GM18499 (cell line): ENCODE results near the gene KCNIP4.

Experiments
- ATAC-seq: cut with Tn5 transposase; IDR thresholded peaks from one replicate; pipeline ENCODE4 v1.9.1; 2021; ENCODE audit warnings: moderate number of reproducible peaks; ENCODE audit not compliant: insufficient read depth, unreplicated experiment

KCNIP4 gene

DNA sequence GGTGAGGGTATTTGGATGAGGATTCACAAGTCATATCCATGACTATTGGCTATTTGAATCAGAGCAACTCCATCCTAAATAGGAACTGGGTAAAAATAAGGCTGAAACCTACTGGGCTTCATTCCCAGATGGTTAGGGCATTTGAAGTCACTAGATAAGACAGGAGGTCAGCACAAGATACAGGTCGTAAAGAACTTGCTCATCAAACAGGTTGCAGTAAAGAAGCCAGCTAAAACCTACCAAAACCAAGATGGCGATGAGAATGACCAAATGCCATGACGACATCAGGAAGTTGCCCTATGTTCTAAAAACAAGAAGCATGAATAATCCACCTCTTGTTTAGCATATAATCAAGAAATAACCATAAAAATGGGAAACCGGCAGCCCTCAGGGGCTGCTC is 1023.4 kb downstream of the KCNIP4 start:
- no peak for ATAC-seq

DNA sequence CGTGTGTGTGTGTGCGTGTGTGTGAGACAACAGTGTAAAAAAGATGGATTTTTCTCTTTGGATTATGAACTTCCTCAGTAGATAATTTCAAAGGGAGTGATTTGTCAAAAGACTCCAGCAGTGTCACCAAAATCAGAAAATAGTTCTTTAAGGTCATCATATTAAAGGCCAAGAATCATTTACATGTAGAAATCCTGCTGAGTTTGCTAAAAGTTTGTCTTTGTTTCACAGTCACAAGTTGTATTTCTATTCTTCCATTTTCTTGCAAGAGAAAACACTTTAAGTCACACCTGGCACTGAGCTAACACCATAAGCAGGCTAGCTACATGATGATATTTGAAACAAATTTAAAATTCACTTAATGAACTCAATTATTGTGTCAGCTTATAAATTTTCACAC is 1025.6 kb downstream of the KCNIP4 start:
- ATAC-seq = no peak

- no peak for ATAC-seq
Measured at GRCh38 chr4:20916106-20916505, 1032.5 kb downstream of the KCNIP4 start.

GRCh38 chr4:20904966-20905365 is 1043.6 kb downstream of the KCNIP4 start:
- ATAC-seq = no peak

DNA sequence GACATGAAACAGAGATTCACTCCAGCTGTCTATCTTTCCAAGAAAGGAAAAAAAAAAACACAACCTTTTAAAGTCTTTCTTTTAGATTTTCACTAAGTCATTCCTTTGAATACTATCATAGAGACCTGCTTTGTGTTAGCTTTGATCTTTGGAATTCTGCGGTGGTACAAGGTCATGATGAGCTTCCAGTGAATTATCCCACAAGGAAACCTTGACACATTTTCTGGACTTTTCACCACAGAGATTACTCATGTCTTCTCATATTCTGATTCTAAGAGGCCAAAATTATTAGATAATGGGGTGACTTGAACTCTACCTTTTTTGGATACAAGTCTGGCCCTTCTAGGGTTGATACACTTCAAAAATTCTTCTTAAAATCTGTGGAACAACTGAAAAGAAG is 1046.7 kb downstream of the KCNIP4 start:
- no peak for ATAC-seq

DNA sequence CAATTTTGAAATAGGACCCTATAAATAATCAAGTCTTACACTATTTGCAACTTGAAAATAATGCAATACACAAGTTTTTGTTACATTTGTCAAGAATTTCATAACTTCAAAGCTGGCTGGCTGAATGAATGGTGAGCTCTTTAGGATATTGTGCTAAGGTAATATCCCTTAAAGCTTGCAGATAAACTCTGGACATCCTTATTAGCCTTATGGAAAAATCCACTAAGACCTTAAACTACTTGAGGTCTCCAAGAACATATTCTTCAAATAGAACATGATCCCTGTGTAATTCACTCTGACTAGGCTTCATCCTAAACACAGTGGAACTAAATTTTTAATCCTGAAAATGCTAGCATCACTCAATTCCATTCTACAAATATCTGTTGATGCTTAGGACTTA is 1049.0 kb downstream of the KCNIP4 start:
- ATAC-seq = no peak

GRCh38 chr4:20895988-20896387 is 1052.6 kb downstream of the KCNIP4 start:
- ATAC-seq = no peak

DNA sequence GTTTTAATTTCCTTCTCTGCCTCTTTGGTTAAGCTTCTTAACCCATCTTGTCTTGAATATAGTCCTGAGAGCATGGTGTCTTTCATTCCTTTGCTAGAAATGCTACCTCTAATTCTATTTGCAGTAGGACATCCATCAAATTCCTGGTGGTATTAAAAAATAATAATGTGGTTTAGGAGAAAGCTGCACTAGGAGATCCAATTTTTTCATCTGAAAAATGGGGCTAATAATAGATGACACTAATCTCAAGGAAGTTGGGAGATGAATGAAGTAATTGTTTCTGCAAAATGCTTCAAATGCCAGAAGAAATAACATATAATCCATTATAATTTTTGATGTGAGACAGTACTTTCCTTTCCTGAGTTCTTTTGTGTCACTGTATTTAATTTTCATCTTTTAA is 1053.4 kb downstream of the KCNIP4 start:
- ATAC-seq = no peak

- ATAC-seq = no peak
Measured at GRCh38 chr4:20890761-20891160, 1057.8 kb downstream of the KCNIP4 start.

- ATAC-seq = no peak
Measured at GRCh38 chr4:20889901-20890300, 1058.7 kb downstream of the KCNIP4 start.

DNA sequence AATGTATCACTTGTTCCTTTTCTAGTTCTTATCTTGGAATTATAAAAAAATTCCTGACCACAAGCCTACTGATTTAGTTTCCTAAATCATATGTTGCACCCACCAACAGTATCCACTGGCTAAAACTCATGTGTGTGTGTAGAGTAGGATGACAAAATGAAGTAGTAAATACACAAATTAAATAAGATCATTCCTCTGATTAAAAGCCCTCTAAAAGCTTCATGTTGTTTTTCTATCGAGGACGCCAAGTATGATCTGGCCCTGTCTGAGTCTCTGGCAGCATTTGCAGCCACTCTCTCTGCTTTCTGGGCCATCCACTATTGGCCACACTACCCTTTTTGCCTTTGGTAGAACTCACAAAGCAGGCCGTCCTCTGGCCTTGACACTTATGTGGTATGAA is 1064.9 kb downstream of the KCNIP4 start:
- ATAC-seq = no peak

DNA sequence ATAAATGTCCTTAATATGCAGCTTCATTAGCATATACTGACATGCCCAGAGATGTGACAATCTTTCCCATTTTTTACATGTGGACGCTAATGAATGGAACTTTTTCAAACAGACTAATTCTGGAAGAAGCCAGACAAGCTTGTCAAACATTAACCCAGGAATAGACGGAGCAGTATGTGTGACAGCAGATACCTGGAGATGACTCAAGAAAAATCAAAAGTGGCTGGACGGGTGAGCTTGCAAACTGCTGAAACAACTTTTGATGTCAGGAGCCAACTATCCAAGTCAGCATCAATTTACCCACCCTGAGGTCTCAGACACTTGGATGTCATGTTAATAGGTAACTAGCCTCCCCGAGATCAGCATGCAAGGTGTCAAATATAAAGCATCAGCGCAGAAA is 1065.3 kb downstream of the KCNIP4 start:
- no peak for ATAC-seq

DNA sequence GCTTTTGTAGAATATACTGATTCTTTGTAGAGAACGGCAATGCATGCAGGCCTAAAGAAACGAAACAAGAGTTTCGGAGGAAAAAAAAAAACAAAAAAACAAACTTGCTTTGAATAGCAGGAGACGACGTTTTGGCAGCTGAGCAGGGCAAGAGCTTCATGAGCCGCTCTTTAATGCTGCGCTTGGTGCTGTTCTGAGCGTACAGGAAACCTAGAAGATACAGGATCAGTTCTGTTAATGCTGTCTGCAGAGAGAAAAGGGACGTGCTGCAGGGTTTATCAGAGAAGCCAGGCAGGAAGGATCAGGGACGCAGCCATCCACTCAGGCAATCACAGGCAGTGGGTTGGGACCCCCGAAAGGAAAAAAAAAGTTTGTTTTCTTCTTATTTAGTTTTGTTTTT is 1066.1 kb downstream of the KCNIP4 start:
- no peak for ATAC-seq

DNA sequence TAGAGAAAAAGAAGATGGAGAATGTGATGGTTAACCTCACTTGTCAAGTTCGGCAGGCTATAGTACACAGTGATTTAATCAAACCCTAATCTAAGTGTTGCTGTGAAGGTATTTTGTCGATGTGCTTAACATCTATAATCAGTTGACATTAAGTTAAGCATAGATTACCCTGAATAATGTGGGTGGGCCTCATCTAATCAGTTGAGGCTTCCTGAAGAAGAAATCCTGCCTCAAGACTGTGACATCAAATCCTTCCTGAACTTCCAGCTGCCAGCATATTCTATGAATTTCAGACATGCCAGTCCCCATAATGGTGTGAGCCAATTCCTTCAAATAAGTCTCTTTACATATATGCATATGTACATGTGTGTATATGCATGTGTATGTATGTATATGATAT is 1066.9 kb downstream of the KCNIP4 start:
- no peak for ATAC-seq

- no peak for ATAC-seq
Measured at GRCh38 chr4:20878806-20879205, 1069.8 kb downstream of the KCNIP4 start.

DNA sequence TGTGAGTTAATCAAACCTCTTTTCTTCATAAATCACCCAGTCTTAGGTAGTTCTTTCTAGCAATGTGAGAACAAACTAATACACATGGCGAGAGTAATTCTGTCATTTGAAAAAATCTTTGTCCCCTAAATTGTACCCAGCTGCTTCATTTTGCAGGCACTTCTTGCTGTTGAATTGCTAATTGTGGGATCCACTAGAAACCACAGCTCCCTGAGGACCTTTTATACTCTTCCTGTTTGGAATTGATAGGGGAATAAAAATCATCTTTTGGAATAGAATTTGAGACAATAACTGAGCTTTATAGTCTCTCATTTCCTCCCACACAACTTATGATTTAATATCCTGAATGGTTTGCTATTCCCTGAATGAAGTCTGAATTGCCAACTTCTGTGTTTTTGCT is 1078.1 kb downstream of the KCNIP4 start:
- ATAC-seq = no peak

GRCh38 chr4:20868108-20868507 is 1080.5 kb downstream of the KCNIP4 start:
- ATAC-seq = no peak

- ATAC-seq = no peak
Measured at GRCh38 chr4:20860878-20861277, 1087.7 kb downstream of the KCNIP4 start.

DNA sequence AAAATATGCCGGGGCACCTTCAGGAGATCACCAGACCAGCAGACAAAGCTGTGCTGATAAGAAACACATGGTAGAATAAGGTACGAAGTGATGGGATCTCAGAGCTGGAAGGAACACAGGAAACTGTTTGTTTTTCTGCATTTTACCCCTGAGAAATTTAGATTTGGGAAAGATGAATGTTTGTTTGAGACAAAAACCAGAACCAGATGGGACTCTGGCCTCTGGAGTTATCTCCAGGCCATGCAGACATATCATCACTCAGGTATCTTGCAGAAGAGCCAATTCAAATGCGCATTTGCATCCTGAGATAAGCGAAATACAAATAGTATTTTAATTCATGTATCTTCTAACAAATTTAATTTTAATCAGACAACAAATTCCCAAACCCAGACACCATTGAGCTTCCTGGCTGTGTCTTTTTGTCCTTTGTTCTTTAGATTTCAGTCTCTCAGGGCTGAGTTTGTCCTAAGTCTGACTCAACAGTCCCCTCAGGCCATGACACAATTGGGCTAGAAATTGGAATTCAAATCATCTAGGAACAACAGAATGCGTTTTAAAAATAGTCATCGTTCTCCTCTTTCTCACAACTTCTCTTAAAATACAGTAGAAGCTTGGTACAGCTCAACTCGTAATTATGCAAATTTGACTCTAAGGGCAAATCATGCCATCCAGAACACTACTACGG is 1089.3 kb downstream of the KCNIP4 start:
- ATAC-seq = no peak

DNA sequence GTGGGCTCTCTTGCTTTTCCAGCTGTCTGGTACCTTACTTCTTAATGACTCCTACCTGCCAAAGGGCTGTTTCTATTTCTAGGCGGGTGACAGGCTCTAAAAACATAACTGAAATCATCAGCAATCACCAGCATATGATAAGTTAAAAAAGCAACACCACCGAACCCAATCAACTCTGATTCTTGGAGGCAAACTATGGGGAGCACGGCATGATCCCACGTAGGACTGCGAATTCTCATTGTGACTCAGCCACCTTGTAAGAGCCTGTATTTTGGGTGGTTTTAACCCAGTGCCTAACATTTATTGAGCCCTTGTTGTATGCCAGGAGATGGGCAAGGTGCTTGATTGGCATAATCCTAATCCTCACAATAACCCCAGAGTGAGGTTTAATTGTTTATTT is 1091.5 kb downstream of the KCNIP4 start:
- ATAC-seq = no peak

DNA sequence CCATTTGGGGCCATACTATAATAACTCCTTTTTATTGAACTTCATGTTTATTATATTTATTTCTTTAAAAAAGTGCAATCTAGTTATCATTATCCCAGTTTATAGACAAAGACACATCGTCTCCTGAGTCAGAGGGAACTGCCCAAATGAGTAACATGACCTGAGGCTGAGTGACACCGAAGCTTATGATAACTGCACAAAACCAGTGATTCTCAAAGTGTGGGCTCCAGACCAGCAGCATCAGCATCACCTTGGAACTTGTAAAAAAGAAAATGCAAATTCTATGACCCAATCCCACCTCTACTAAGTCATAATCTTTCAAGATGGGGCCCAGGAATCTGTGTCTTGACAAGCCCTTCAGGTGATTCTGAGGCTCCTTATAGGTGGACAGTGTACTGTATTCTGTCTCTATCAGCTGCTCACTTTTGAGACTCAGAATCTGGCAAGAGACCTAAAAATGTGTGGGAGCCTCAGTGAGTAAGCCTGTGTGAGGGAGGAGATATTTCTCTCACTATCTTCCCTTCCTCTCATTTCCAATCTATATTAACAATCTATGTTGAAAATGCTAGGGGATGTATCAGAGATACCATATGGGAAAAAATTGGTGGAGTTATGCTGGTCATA is 1101.3 kb downstream of the KCNIP4 start:
- no peak for ATAC-seq

DNA sequence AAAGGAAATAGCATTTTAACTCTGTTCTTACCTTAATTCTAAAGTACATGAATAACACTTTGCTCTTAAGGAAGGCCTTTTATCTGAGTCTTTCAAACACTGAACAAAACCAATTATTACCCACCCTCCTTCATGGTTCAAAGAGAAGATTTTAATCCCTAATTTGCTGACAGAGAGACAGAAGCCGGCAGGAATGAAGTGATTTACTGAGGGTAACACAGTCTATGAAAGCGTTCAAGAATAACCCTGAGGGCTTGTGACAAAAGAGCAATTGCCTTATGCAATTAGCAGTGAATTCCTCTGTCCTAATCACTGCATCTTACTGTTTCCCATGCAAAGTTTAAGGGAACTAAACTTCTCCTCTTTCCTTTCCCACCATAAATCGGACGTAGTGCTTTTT is 1104.3 kb downstream of the KCNIP4 start:
- no peak for ATAC-seq
